GM19099 (cell line): Measurements from ENCODE around the gene METTL25B.

Experiments used
- POLR2A ChIP-seq: IDR thresholded peaks from 3 replicates; pipeline ENCODE4 v1.6.1; 2011; ENCODE audit warnings: low read depth; ENCODE audit not compliant: insufficient read length; ENCODE audit errors: extremely low read depth

The METTL25B gene

DNA sequence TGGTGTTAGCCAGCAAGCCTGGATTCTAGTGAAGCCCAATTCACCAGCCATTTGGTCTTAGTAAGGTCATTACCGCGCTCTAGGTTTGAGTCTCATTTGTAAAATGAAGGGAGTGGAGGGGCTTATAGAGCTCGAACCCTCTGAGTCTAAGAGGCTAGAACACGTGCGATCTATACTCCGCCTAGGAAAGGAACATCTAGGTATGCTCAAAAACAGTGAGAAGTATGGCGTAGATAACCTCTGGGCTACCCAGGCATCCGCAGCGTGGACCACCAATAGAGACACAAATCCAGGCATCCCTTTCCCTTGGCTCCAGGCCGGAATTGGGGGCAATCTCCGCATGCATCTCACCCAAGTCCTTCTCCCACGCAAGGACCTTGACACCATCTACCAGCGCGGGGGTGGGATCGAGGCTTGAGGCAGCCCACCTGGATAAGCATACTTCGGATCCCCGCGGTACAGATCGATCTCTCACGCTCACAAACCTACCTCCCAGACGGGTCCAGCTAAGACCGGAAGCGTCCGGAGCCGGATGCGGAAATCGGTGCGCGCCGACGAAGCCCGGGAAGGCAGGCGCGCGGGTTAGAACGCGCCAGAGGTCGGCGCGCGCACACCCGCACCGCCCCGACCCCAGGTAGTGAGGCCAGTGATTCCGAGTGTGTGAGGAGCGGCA lies at the start of gene METTL25B:
TSS of gene METTL25B (plus strand) at position 544 of the 673 bp plus-strand sequence. CDS start 636 bp downstream, outside the sequence.
- peak; percentile 86 for TF ChIP-seq POLR2A

DNA sequence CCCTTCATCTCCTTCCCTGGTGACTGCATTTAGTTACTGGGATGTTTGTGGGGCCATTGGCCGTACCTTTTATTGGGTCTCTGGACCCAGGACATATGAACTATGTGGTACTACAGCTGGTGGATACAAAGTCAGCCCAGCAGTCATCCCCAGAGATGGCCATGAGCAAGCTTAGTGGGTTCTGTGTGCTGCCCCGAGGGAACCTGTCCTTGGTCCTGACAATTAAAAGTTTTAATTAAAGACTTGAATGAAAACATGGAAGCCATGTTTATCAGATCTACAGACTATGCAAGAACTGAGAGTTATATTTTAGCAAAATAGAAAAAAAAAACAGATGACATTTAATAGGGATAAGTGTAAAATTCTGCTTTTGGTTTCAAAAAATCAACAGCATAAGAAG lies 48.2 kb upstream of the METTL25B start:
- TF ChIP-seq POLR2A = no peak

DNA sequence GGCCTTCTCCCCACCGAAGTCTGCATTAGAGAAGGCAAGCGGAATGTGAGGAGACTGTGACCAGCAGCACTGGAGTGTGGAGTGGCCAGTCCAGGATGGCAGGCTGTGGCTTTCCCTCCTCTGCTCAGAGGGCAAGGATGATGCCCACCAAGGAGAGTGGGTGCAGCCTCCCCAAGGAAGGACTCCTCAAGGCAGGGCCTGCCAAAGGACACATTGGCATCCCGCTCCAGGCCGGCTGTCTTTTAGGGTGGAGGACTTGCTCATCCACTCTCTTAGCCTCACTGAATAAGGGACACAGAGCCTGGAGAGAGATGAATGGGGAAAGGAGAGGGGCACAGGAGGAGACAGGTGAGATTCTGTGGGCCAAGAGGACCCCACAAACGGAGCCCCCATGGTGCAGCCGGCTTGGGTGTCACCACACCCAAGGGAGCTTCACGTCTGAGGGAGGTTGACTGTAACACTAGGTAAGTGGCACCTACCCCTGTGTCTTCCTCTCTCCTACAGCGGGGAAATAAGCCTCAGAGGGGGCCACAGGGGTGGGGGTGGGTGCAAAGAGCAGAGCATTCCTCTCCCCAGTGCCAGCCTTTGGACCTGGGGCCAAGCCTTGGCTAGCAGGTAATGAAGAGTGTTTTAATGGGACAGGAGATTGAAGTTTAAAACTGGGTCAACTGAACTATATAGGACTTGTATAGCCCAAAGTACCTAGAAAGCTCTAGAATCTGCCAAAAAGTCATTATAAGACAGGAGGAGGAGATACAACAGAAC lies 46.9 kb upstream of the METTL25B start:
- TF ChIP-seq POLR2A = no peak

DNA sequence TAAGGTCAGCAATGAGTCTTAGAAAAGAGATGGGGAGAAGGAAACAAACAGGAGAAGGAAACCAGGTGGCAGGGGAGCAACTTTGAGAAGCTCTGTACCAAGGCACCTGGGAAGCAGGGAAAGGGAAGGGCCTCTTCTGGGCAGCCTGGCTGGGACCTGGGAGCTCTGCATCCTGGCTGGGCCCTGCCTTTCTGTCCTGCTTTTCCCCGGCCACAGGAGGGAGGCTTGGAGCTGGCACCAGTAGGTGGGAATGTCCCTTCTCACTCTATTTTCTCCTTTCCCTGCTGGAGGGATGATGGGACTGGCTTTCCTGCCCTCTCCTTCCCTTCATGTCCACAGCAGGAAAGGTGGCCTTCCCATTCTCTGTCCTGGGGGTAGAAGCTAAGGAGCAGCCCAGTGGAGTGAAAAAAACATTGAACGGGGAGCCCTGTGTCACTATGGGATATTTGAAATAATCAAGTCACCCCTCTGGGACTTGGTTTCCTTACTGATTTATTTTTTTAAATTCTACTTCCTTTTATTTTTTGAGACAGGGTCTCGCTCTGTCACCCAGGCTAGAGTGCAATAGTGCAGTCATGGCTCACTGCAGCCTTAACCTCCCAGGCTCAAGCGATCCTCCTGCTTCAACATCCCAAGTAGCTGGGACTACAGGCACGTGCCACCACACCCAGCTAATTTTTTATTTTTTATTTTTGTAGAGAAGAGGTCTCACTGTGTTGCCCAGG lies 45.9 kb upstream of the METTL25B start:
- no peak for TF ChIP-seq POLR2A

DNA sequence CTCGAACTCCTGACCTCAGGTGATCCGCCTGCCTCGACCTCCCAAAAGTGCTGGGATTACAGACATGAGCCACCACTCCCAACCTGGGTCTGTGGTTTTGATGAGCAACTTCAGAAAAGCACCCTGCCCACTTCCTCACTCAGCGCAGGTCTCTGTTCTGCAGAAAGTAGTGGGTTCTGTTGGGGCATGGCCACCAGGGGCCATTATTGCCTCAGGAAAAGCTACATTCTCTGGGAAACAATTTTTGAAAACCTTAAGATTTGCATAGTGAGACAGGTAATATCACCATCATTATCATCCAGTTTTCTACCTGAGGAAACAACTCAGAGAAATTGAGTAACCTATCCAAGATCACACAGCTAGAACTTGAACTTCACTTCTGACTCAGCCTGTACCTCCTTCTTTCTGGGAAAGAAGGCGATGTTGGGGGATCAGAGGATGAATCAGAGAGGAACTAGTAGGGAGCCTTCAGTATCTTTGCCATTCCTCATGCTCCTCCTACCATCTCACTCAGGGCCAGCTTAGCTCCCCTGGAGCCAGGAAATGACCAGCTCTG lies 44.0 kb upstream of the METTL25B start:
- no peak for TF ChIP-seq POLR2A

DNA sequence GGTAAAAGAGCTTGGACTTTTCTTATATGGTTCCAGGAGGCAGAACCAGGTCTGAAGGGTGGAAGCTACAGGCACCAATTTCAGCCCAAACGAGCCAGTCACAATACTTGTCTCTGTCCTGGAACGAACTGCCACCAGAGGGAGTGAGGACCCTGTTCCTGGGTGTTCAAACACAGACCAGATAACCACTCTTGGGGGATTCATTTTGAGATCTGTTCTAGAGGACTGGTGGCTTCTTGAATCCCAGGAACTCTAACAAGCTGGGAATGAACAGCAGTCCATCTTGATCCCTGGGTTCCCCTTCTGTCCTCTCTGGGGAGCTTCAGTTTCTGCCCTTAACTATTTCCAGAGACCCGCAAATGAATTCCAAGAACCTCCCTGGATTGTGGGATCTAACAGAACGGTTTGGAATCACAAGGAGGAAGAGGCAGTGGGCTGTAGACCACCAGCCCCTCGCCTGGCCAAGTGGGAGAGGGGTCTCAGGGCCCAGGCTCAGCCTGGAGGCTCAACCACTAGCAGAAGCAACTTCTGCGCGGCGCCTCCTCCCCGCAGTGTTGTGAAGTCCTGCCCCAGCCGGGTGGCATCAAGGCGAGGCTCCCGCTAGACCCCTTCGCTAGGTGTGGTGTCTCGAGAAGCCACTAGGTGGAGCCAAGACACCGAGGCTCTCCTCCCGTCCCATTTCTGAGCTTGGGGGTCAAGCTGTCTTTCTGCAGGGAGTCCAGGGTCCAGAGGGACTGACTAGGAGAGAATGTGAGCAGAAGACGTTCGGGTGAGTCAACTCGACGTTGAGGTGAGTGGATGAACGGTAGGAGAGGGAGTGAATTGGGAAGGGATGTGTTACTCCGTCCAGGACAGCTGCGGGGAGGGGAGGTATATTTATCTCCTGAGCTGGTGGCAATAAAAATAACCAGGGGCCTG lies 39.0 kb upstream of the METTL25B start:
- TF ChIP-seq POLR2A = no peak

DNA sequence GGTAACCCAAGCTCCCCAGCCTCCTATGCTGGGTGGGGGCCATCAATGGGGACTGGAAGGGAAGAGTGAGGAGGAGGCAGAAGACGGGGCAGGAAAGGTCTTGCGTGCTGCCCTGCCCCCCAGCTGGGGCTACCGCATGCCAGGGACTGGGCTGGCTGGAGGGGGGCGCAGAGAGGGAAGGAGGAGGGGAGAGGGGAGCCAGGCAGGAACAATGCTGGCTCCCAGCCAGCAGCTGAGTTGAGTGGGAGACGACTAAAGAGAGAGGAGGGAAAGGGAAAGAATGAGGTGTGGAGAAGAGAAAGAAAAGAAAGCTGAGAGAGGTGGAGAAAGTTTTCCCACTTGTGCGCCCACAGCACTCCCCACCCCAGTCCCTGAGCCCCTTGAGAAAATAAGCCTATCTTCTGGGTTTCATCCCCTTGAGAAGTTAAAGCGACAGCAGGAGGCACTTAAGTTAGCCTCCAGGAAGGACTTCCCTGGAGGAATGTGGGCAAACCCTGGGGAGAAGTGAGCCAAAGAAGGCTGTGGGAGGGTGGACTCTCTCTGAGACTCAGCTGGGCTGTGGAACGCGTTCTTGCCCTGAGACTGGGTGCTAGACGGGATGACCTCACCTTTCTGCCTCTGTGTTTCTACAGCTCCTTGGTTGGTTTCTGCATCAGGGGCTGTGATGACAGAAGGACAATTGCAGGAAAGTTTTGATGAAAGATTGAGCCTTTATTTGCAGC lies 38.2 kb upstream of the METTL25B start:
- TF ChIP-seq POLR2A = no peak

DNA sequence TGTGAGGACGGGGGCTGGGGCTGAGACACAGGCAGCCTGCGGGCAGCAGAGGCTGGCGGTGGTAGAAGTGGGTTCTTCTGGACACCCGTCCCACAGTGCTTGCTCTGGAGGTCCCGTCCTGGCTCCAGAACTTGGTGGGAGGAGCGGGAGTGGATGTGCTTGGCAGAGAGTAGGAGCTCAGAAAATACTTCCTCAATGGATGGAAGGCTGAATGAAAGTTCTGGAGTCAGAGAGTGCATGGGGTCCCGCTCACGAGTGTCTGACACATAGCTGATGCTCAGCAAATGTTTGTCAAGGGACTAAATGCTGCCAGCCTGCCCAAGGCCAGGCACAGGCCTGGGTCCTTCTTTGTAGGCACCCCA lies 37.6 kb upstream of the METTL25B start:
- TF ChIP-seq POLR2A = no peak

DNA sequence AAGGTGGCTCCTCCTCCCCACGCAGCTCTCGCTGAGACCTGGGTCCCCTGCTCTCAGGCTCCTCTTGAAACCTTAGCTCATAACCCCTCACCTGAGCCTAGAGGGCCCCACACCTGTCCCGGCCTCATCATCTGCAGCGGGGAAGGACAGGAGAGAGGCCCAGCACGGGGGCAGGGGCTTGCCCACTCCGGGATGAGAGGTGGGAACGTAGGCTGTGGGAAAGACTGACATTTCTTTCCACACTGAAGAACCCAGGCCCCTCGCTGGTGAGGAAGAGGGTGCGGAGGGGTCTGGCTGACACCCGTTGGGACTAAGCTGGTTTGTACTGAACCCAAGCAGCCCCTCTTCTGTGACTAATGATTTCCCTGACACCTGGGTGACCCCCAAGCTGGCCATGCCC lies 37.1 kb upstream of the METTL25B start:
- no peak for TF ChIP-seq POLR2A

DNA sequence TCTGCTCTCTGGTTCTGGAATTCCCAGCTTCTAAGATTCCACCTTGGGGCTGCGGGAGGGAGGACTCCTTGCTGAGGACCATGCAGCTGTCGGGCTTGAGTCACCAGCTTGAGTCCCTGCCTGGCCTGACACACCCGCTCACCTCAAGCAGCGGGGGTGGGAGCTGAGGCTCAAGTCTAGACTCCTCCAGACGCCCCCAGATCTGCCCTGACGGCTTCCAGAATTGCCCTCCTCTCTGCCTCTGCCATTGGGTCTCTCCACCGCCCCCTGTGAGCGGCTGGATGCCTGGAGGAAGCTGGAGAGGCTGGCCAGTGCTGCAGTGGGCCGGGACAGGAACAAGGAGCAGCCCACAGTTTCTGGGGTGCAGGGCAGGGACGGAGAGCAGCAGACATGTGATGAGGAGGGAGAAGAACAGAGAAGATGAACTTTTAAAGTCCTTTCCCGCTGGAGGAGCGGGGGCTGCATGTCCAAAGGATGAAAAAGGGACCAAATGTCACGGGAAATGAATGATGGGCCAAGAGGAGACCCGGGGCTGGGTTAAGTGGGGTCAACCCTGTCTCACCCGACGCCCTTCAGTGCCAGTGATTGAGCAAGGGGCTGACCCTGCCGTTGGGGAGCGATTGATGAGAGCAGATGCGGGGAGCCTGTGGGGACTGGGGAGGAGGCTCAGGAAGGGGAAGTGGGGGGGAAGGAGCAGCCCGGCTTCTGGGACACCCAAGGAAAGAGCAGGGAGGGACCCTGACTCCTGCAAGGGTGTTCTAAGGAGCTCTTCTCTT lies 36.4 kb upstream of the METTL25B start:
- no peak for TF ChIP-seq POLR2A

DNA sequence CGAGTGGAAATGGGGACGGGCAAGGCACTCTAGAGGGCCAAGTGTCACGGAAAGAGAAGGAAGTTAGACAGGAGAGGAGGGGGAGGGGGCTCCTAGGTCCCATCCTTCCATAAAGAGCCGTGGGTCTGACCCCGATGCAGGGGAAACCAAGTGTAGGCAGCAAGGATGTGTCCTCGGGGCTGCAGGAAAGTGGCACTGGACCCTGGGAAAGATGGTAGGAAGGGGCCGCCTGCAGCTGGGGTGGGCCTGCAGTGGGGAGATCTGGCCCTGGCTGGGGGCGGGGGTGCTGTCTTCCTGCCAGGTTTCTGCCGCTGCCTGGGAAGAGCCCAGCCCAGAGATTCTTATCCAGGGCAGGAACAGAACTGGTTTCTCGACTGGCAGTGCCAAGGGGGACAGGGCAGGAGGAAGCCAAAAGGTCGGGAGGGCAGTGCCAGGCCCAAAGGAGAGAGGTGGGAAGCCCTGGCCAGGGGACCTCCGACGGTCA lies 35.8 kb upstream of the METTL25B start:
- no peak for TF ChIP-seq POLR2A

DNA sequence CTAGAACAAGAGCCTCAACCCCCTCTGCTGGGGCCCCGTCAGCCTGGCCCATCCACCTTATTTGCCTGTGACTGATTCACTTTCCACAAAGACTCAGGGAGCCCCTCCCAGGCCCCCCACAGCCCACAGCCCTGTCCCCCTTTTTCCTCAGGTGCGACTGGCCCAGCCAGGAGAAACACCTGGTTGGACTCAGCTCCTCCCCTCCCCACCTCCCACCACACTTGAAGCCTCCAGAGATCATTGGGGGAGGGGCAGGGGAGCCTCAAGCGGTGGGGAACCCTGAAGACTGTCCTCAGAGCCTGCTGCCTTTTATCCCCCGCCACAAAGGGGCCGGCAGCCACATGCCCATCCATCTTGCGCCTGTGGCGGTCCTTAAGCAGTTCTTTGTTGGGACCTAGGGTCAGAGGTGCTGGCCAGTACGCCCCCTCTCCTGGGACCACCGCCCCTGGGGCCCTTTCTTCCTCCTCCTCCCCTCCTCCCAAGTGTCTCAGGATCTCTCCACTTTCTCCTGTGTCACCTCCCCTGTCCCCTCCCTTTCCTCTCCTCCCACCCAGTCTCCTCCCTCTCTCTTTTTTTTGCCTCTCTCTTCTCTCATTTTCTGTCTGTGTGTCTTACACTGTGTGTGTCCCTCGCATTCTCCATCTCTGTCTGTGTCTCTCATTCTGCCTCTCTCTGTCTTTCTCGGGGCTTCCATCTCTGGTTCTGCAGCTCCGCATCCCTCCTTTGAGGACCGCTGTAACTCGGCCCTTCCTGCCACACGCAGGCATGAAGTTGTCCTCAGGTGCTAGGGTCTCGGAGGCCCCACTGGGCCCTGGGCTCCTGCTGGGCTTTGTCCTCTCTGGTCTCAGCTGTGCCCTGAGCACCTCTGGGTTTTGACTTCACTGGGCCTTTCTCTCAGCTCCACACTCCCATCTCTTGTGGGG lies 35.1 kb upstream of the METTL25B start:
- no peak for TF ChIP-seq POLR2A
